GM12892 (cell line): ENCODE measurements around the gene CTNNA3.

Source experiments
- POLR2A ChIP-seq: IDR thresholded peaks from 2 replicates; pipeline ENCODE4 v1.6.1; 2011; ENCODE audit warnings: low read depth, low read length, control low read depth
- POLR2AphosphoS5 ChIP-seq: IDR thresholded peaks from 2 replicates; pipeline ENCODE4 v1.6.1; 2011; ENCODE audit warnings: low read depth, low read length, control low read depth
- TAF1 ChIP-seq: IDR thresholded peaks from 2 replicates; pipeline ENCODE4 v1.6.1; 2011; ENCODE audit warnings: low read depth, mild to moderate bottlenecking, control low read depth, low read length, borderline replicate concordance

DNA sequence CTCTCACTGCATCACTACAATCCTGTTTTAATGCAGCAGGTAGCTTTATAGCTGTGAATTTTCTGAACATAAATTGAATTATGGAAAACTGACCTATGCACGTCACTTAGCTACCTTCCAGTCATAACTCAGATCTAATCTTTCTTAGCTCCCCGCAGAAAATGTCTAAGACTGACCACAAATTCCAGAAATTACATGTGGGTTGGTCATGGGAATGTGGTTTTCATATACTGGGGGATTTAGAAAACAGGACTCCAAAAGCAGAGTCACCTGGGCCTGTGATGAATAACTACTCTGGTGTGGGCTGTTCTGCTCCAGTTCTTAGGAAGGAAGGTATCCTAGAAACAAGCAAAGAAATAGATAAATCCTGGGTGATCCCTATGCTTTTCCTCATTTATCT lies 948.5 kb downstream of the CTNNA3 start:
- TF ChIP-seq POLR2A: no peak
- no peak for TF ChIP-seq POLR2AphosphoS5
- TF ChIP-seq TAF1: no peak
